ENCODE results near the gene LPP. TPM values are rescaled to one million over a fixed set of nuclear protein-coding genes. Genes with fewer than 3 reads are reported as not detected.

LPP gene
- total and polyA plus RNA-seq, 2 of the 13 experiments (the other 11 are each of a cell fraction or from before 2014, with no cell fraction given): 19.2 to 29.9 TPM

DNA sequence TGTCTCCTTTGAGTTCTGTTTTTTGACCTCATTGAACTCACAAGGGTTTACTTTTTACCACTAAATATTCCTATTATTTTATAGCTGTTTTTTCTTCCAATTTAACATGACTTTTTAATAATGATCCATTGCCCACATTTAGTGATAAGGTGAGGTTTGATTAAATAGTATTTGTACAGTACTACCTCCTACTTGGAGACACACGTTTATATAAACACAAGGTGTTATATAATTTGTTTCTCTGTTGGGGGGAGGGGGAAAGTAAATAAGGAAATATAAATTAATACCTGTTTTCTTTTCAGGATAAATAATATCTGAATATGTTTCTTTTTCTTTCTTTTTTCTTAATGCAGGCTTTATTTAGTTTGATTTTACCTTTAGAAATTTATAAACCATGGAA, 281.3 kb downstream of the LPP start (continued):
- TF ChIP-seq RFX5 (IDR thresholded peaks at IDR 0.05; ENCODE audit: low read depth, low read length) (no peak), XRCC5 (optimal IDR thresholded peaks at IDR 0.05; ENCODE audit: low read length) (no peak)
- TF ChIP-seq, protein P1, sequence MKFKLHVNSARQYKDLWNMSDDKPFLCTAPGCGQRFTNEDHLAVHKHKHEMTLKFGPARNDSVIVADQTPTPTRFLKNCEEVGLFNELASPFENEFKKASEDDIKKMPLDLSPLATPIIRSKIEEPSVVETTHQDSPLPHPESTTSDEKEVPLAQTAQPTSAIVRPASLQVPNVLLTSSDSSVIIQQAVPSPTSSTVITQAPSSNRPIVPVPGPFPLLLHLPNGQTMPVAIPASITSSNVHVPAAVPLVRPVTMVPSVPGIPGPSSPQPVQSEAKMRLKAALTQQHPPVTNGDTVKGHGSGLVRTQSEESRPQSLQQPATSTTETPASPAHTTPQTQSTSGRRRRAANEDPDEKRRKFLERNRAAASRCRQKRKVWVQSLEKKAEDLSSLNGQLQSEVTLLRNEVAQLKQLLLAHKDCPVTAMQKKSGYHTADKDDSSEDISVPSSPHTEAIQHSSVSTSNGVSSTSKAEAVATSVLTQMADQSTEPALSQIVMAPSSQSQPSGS (CRISPR knock-in tag; IDR thresholded peaks at IDR 0.05): no peak

DNA sequence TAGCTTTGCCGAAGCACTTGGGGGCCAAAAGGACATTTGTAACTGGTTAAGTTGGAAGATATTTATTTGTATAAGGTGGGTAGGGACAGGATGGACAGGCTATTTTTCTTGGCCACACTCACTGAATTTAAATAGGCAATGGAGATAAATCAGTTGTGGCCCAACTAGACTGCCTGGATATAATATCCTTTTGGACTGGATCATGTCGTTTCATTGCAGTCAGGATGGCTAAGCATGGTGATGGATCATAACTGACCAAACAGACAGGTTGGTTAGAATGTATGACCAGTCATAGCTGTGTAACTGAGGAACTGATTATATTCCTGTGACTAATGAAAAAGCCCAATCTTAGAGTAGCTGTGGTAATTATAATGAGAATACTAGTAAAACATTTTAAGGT, 284.0 kb downstream of the LPP start:
- intact Hi-C loops (cut with micrococcal nuclease; ENCODE audit: unreplicated experiment) (no loop called here), in situ Hi-C loops (cut with HindIII; ENCODE audit: extremely low pct_ligation_motif_present, low pct_unique_long_range_greater_than_20kb) (no loop called here)
- Histone ChIP-seq H3K27ac (ENCODE audit: extremely low read length, insufficient read depth, low read length) (no peak overlapping the region), H3K4me2 (ENCODE audit: low read depth, low read length) (no peak overlapping the region), H3K36me3 (replicated peaks in 1 of 2; ENCODE audit: control insufficient read depth in 1 of 2, insufficient read depth in 2 of 2, low read length in 2 of 2) (no peaks in the 10 kb centered on the region; a peak in 2 of 5 replicates), H3K4me1 (ENCODE audit: insufficient read depth, low read length) (peaks cover 13% of the 10 kb centered on the region), H3K79me2 (ENCODE audit: insufficient read depth, low read length) (no peaks in the 10 kb centered on the region), H3K27me3 (ENCODE audit: control insufficient read depth in 1 of 2, insufficient read depth in 2 of 2, low read length in 2 of 2) (no peaks in the 10 kb centered on the region), H4K20me1 (ENCODE audit: insufficient read depth, low read length) (no peaks in the 10 kb centered on the region), H3K4me3 (replicated peaks in 1 of 3; ENCODE audit: insufficient read depth in 1 of 3, low read depth in 2 of 3, low read length in 3 of 3) (no peak overlapping the region), H3K9ac (ENCODE audit: insufficient read depth, low read depth, low read length) (no peak overlapping the region), H2AFZ (ENCODE audit: low read length) (no peak overlapping the region), H3K9me3 (ENCODE audit: low read length) (no peaks in the 10 kb centered on the region)
- whole genome bisulfite sequencing (ENCODE audit: low lambda C conversion rate): 97% methylated on average over 2 of the region's 2 CpGs
- no peak for FAIRE-seq
- no peak for ATAC-seq
- no peak for TF ChIP-seq CBX1 (IDR thresholded peaks at IDR 0.05; ENCODE audit: low read depth)
- TF ChIP-seq ZBTB38 (CRISPR knock-in tag; IDR thresholded peaks at IDR 0.05): no peak
- TF ChIP-seq TEAD2 (CRISPR knock-in tag; IDR thresholded peaks at IDR 0.05): no peak
- TF ChIP-seq TCF12 (IDR thresholded peaks at IDR 0.05): no peak
- no peak for TF ChIP-seq TCF12 (CRISPR knock-in tag; IDR thresholded peaks at IDR 0.05)
- TF ChIP-seq, protein P2, sequence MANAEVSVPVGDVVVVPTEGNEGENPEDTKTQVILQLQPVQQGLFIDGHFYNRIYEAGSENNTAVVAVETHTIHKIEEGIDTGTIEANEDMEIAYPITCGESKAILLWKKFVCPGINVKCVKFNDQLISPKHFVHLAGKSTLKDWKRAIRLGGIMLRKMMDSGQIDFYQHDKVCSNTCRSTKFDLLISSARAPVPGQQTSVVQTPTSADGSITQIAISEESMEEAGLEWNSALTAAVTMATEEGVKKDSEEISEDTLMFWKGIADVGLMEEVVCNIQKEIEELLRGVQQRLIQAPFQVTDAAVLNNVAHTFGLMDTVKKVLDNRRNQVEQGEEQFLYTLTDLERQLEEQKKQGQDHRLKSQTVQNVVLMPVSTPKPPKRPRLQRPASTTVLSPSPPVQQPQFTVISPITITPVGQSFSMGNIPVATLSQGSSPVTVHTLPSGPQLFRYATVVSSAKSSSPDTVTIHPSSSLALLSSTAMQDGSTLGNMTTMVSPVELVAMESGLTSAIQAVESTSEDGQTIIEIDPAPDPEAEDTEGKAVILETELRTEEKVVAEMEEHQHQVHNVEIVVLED (CRISPR knock-in tag; IDR thresholded peaks at IDR 0.05; ENCODE audit: borderline replicate concordance): no peak
- TF ChIP-seq, protein P3, sequence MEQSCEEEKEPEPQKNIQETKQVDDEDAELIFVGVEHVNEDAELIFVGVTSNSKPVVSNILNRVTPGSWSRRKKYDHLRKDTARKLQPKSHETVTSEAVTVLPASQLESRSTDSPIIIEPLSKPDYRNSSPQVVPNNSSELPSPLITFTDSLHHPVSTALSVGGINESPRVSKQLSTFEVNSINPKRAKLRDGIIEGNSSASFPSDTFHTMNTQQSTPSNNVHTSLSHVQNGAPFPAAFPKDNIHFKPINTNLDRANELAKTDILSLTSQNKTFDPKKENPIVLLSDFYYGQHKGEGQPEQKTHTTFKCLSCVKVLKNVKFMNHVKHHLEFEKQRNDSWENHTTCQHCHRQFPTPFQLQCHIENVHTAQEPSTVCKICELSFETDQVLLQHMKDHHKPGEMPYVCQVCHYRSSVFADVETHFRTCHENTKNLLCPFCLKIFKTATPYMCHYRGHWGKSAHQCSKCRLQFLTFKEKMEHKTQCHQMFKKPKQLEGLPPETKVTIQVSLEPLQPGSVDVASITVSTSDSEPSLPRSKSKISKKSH (CRISPR knock-in tag; IDR thresholded peaks at IDR 0.05; ENCODE audit: borderline replicate concordance): no peak
- no peak for TF ChIP-seq NBN (conservative IDR thresholded peaks at IDR 0.05)
- no peak for TF ChIP-seq ZNF761 (CRISPR knock-in tag; conservative IDR thresholded peaks at IDR 0.05)
- TF ChIP-seq, protein P4, sequence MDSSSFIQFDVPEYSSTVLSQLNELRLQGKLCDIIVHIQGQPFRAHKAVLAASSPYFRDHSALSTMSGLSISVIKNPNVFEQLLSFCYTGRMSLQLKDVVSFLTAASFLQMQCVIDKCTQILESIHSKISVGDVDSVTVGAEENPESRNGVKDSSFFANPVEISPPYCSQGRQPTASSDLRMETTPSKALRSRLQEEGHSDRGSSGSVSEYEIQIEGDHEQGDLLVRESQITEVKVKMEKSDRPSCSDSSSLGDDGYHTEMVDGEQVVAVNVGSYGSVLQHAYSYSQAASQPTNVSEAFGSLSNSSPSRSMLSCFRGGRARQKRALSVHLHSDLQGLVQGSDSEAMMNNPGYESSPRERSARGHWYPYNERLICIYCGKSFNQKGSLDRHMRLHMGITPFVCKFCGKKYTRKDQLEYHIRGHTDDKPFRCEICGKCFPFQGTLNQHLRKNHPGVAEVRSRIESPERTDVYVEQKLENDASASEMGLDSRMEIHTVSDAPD (CRISPR knock-in tag; IDR thresholded peaks at IDR 0.05): no peak
- no peak for TF ChIP-seq HNRNPK (IDR thresholded peaks at IDR 0.05; ENCODE audit: low read depth, low read length, poor library complexity, severe bottlenecking)
- TF ChIP-seq HMG20B (CRISPR knock-in tag; conservative IDR thresholded peaks at IDR 0.05): no peak
- TF ChIP-seq ONECUT2 (CRISPR knock-in tag; IDR thresholded peaks at IDR 0.05): no peak
- no peak for TF ChIP-seq ZNF567 (CRISPR knock-in tag; IDR thresholded peaks at IDR 0.05; ENCODE audit: borderline replicate concordance)
- DNase-seq (ENCODE audit: low spot score): no peak
- POLR2A ChIA-PET: no interaction called here
- no TSS peak for BruUV-seq (replicated peaks)
- CTCF ChIA-PET (ENCODE audit: low intra/inter-chr PET ratio, low total read pairs): no interaction called here
